ENCODE measurements around the gene ADAM19. TPM values are rescaled to one million over a fixed set of nuclear protein-coding genes. Genes with fewer than 3 reads are reported as not detected.

Gene ADAM19
- total RNA-seq, 4 donors from 2014 or later, result 2.4 to 25.6 (median 15.3) TPM

GRCh38 chr5:157506981-157507780 lies 68.4 kb downstream of the ADAM19 start:
- TF ChIP-seq POLR2A (IDR thresholded peaks at IDR 0.05), result no peak
- TF ChIP-seq CTCF (IDR thresholded peaks at IDR 0.05), result no peak

GRCh38 chr5:157506066-157506590 lies 69.4 kb downstream of the ADAM19 start:
- no peak for TF ChIP-seq CTCF (IDR thresholded peaks at IDR 0.05)
- TF ChIP-seq POLR2A (IDR thresholded peaks at IDR 0.05), result no peak
- no peak overlapping the region for H3K27ac ChIP-seq

More at GRCh38 chr5:157506981-157507780, 68.4 kb downstream of the ADAM19 start:
- Histone ChIP-seq H3K9me3 (no peaks in the 10 kb centered on the region), H3K4me1 (no peaks in the 10 kb centered on the region), H3K36me3 (no peaks in the 10 kb centered on the region), H3K27ac (no peak overlapping the region), H3K27me3 (no peaks in the 10 kb centered on the region), H3K4me3 (no peak overlapping the region)
- no peak for DNase-seq
- intact Hi-C loops (cut with DNase I; ENCODE audit: low total_unique reads), result no loop called here

GRCh38 chr5:157505496-157505895 lies 70.1 kb downstream of the ADAM19 start:
- DNase-seq, result no peak
- Histone ChIP-seq H3K4me1 (no peaks in the 10 kb centered on the region), H3K36me3 (no peaks in the 10 kb centered on the region), H3K4me3 (no peak overlapping the region), H3K27me3 (no peaks in the 10 kb centered on the region), H3K9me3 (no peaks in the 10 kb centered on the region), H3K27ac (no peak overlapping the region)
- TF ChIP-seq CTCF (IDR thresholded peaks at IDR 0.05), result no peak
- no peak for TF ChIP-seq POLR2A (IDR thresholded peaks at IDR 0.05)
- intact Hi-C loops (cut with DNase I; ENCODE audit: low total_unique reads), result no loop called here

More at GRCh38 chr5:157506066-157506590, 69.4 kb downstream of the ADAM19 start:
- H3K4me1 ChIP-seq, result no peaks in the 10 kb centered on the region
- H3K9me3 ChIP-seq, result no peaks in the 10 kb centered on the region
- intact Hi-C loops (cut with DNase I; ENCODE audit: low total_unique reads), result no loop called here
- H3K36me3 ChIP-seq, result no peaks in the 10 kb centered on the region
- H3K27me3 ChIP-seq, result no peaks in the 10 kb centered on the region
- no peak for DNase-seq
- H3K4me3 ChIP-seq, result no peak overlapping the region

GRCh38 chr5:157504053-157504452 lies 71.5 kb downstream of the ADAM19 start:
- H3K27me3 ChIP-seq, result no peaks in the 10 kb centered on the region
- intact Hi-C loops (cut with DNase I; ENCODE audit: low total_unique reads), result no loop called here
- DNase-seq, result no peak
- H3K36me3 ChIP-seq, result no peaks in the 10 kb centered on the region
- H3K4me1 ChIP-seq, result no peaks in the 10 kb centered on the region
- no peak overlapping the region for H3K4me3 ChIP-seq
- TF ChIP-seq CTCF (IDR thresholded peaks at IDR 0.05) (no peak), POLR2A (IDR thresholded peaks at IDR 0.05) (no peak)
- H3K9me3 ChIP-seq, result no peaks in the 10 kb centered on the region
- H3K27ac ChIP-seq, result no peak overlapping the region

GRCh38 chr5:157502143-157502647 lies 73.4 kb downstream of the ADAM19 start:
- no peak overlapping the region for H3K27ac ChIP-seq
- DNase-seq, result no peak

More at GRCh38 chr5:157502143-157502647, 73.4 kb downstream of the ADAM19 start:
- Histone ChIP-seq H3K27me3 (no peaks in the 10 kb centered on the region), H3K4me3 (no peak overlapping the region), H3K36me3 (no peaks in the 10 kb centered on the region), H3K9me3 (no peaks in the 10 kb centered on the region), H3K4me1 (no peaks in the 10 kb centered on the region)
- TF ChIP-seq POLR2A (IDR thresholded peaks at IDR 0.05), result no peak
- no peak for TF ChIP-seq CTCF (IDR thresholded peaks at IDR 0.05)
- intact Hi-C loops (cut with DNase I; ENCODE audit: low total_unique reads), result no loop called here

Data from uterus (tissue), 4 donors.